GM06990 (cell line): Measurements from ENCODE around the gene SFTPB.
"Not testable (repeated sequence)": the region's sequence is repeated elsewhere in the genome, so short reads cannot be mapped to it uniquely, and the experiment has no call there.

Experiments
- DNase-seq: peaks from one replicate; pipeline ENCODE4 v3.0.0-alpha.2; 2011; ENCODE audit not compliant: insufficient read length; ENCODE audit errors: extremely low read depth
- H3K27me3 ChIP-seq: replicated peaks from 2 replicates; pipeline ENCODE4 v1.6.0; 2011; ENCODE audit warnings: low read length; ENCODE audit not compliant: control insufficient read depth, insufficient read depth
- H3K36me3 ChIP-seq: 2 replicates; pipeline ENCODE4 v1.5.1; 2011; ENCODE audit warnings: low read length; ENCODE audit not compliant: control insufficient read depth, insufficient read depth
- H3K4me3 ChIP-seq: replicated peaks from 2 replicates; pipeline ENCODE4 v1.5.1; 2011; ENCODE audit warnings: low read depth, mild to moderate bottlenecking, control low read depth, low read length
- TF ChIP-seq, protein P1 (sequence below): IDR thresholded peaks from 2 replicates; pipeline ENCODE4 v1.5.1; 2011; ENCODE audit warnings: low read length, control low read depth, mild to moderate bottlenecking, inconsistent platforms; ENCODE audit not compliant: insufficient read depth, poor library complexity, severe bottlenecking

SFTPB gene

DNA sequence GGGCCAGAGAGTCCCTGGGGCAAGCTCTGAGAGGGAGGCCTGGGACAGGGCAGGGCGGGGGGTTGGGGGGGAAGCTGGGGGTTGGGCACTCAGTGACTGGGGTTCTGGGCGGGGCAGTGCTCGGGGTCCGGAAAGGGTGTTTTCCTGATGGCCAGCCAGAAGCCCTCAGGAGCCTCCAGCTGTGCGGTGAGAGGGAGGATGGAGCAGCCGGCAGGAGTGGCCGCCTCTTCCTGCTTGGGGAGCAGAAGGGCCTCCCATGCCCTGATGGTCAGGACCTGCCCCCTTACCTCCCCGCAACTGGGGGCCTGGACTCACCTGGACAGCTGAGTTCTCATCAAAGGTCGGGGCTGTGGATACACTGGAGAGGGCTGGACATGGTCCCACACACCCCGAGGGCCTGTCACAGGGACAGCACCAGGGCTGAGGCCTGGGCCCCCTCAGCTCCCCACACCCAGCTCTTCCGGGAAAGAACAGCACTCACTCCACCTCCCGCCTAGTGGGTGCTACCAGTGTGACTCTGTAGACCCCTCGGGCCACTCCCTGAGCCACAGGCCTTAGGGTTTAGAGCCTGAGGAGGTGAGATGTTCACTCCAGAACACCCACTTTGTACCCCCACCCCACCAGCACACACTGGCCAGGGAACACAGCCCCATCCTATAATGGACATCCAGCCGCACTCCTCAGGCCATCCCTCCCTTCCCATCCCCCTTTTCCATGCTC, 6.7 kb downstream of the SFTPB start:
- TF ChIP-seq, protein P1, sequence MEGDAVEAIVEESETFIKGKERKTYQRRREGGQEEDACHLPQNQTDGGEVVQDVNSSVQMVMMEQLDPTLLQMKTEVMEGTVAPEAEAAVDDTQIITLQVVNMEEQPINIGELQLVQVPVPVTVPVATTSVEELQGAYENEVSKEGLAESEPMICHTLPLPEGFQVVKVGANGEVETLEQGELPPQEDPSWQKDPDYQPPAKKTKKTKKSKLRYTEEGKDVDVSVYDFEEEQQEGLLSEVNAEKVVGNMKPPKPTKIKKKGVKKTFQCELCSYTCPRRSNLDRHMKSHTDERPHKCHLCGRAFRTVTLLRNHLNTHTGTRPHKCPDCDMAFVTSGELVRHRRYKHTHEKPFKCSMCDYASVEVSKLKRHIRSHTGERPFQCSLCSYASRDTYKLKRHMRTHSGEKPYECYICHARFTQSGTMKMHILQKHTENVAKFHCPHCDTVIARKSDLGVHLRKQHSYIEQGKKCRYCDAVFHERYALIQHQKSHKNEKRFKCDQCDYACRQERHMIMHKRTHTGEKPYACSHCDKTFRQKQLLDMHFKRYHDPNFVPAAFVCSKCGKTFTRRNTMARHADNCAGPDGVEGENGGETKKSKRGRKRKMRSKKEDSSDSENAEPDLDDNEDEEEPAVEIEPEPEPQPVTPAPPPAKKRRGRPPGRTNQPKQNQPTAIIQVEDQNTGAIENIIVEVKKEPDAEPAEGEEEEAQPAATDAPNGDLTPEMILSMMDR: no peak
- no peaks in the 10 kb centered on the region; the same call in none of the 2 replicates for H3K36me3 ChIP-seq
- no peaks in the 10 kb centered on the region for H3K27me3 ChIP-seq
- no peak for DNase-seq
- no peak overlapping the region for H3K4me3 ChIP-seq

DNA sequence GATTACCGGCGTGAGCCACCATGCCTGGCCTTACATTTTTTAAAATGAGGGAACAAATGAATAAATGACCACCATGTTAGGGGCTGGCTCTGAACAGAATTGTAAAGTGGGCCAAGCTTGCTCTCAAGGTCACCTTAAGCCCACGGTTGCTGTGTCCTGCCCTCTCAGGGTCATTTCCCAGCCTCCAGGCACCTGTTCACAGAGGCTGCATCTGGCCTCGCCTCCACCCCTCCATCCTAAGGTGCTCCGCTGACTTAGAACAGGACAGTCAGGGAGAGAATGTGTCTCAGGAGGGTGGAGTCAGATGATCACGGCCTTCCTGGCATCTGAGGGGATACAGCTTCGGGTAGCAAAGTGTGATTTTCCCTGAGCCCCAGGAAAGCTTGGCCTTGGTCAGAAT, 7.3 kb downstream of the SFTPB start:
- TF ChIP-seq, protein P1: no peak
- DNase-seq: no peak
- H3K4me3 ChIP-seq: no peak overlapping the region
- H3K27me3 ChIP-seq: no peaks in the 10 kb centered on the region
- H3K36me3 ChIP-seq: peaks cover 4% of the 10 kb centered on the region

DNA sequence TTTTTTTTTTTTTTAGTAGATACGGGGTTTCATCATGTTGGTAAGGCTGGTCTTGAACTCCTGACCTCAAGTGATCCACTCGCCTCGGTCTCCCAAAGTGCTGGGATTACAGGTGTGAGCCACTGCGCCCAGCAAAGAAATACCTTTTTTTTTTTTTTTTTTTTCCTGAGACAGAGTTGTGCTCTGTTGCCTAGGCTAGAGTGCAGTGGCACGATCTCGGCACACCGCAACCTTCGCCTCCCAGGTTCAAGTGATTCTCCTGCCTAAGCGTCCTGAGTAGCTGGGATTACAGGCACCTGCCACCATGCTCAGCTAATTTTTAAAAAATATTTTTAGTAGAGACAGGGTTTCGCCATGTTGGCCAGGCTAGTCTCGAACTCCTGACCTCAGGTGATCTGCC, 7.7 kb downstream of the SFTPB start:
- not testable (repeated sequence) for H3K4me3 ChIP-seq, DNase-seq, H3K27me3 ChIP-seq, H3K36me3 ChIP-seq

DNA sequence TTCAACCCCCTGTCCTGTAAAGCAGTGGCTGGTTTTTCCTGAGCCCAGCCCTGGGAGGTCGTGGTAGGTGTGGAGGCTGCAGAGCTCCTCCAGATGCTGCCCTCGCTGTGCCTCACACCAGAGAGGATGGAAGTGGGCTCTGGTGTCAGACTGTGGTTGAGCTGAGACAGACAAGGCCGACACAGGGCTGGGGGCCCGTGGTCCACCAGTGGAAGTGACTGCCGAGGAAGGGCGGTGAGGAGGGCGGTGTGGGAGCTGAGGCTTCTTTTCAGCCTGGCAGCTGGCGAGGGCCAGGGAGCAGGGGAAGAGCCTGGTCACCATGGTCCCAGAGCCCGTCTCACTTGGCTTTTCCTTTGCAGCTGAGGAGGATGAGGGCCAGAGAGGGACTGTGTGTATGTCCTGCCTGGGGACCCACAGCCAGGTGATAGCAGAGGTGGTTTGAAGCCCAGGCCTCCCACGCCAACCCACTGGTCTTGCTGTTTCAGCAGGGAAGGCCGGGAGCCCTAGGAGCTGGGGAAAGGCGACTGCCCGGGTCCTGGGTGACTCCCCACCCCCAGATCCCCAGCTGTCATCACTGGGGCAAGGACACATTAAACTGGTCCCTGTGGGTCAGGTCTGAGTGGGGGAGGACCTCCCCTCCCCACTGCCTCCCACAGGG, 8.5 kb downstream of the SFTPB start:
- no peak overlapping the region for H3K4me3 ChIP-seq
- H3K36me3 ChIP-seq: peaks cover 4% of the 10 kb centered on the region
- no peaks in the 10 kb centered on the region for H3K27me3 ChIP-seq
- no peak for DNase-seq
- TF ChIP-seq, protein P1: no peak

DNA sequence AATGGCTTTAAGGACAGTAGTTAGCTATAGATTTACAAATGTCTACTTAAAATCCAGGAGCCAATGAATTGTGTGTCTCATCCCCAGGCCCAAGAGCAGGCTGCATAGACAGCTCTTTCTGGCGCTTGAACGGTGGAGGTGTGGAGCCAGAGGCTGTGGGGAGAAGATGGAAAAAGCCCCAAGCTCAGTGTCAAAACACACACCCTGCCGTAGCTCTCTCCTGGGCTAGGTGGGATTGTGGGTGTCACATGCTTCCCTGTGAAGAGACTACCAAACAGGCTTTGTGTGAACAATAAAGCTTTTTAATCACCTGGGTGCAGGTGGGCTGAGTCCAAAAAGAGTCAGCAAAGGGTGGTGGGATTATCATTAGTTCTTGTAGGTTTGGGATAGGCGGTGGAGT, 10.6 kb downstream of the SFTPB start:
- not testable (repeated sequence) for H3K36me3 ChIP-seq, H3K27me3 ChIP-seq, H3K4me3 ChIP-seq, DNase-seq

DNA sequence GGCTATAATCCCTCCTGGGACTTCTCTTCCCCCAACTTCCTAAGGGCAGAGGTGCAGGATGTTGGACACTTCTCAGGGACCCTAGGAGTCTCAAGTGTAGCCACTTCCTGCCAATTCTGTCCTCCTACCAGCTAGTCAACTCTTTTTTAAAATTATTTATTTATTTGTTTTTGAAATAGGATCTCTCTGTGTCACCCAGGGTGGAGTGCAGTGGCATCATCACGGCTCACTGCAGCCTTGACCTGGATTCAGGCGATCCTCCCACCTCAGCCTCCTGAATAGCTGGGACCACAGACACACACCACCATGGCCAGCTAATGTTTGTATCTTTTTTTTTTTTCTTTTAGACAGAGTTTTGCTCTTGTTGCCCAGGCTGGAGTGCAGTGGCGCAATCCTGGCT, 11.5 kb downstream of the SFTPB start:
- Histone ChIP-seq H3K27me3 (no peaks in the 10 kb centered on the region), H3K4me3 (no peak overlapping the region), H3K36me3 (peaks cover 4% of the 10 kb centered on the region)
- TF ChIP-seq, protein P1: no peak
- no peak for DNase-seq
